Activated CD8-positive, alpha-beta memory T cell treated with anti-CD3 and anti-CD28 coated beads, Interleukin-2, amount 50 U/mL, for 1 hour (primary cell): ENCODE data around the gene GFRA4.

Source experiments
- DNase-seq: peaks from one replicate; pipeline ENCODE4 v3.0.0-alpha.2; 2020; ENCODE audit errors: extremely low read depth

The GFRA4 gene

DNA sequence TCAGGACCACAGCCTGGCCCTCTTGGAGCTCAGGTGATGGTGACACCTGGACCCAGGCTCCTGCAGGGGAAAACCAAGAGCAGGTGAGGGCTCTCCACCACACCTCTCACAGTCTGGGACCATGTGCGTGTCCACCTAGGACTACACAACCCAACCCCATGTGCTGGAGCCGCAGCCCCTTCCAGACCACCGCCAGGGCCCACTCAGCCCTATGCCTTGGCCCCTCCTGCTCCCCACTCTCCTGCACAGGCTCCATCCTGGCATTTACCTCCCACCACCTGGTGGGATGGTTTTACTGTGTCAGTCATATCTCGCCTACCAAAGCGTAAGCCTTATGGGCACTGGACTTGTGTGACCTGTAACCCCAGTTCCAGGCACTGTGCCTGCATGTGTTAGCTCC, 31.7 kb upstream of the GFRA4 start:
- no peak for DNase-seq

DNA sequence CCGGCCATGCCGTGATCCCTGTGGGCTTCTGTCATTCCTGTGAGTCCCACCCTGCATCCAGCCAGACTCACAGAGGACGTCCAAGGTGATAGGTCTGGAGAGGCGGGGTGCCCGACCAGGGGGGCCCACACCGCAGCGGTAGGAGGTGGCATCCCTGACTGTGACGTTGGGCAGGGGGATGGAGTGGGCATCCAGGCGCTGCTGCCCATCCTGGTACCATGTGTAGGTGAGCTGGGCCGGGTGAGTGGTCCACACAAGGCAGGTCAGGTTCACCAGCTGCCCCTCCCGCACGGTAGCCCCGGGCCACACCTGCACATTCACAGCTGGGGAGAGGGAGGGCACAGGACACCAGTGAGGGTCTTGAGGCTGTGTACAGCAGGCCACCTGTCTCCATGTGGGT, 30.2 kb upstream of the GFRA4 start:
- no peak for DNase-seq

DNA sequence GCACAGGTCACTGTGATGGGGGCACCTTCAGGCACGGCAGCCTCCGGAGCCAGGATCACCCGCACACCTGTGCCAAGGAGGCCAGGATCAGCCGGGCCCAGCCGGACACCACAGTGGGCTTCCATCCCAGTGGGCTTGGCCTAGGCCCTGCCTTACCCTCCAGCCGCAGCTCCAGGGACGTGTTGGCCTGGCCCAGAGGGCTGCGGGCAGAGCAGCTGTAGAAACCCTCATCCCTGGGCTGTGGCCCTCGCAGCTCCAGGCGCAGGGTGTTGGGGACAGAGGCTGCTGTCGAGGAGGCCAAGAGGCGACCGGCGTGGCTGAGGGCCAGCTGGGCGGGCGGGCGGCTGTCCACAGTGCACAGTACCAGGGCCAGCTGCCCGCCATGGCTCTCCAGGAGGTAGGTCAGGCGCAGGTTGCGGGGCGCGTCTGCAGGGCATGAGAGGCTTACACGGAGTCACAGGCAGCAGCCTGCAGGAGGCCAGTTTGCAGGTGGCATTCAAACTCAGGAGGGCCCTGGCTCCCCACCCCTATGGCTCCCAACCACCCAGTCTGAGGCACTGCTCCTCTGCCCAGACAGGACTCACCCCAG, 29.6 kb upstream of the GFRA4 start:
- DNase-seq = no peak

DNA sequence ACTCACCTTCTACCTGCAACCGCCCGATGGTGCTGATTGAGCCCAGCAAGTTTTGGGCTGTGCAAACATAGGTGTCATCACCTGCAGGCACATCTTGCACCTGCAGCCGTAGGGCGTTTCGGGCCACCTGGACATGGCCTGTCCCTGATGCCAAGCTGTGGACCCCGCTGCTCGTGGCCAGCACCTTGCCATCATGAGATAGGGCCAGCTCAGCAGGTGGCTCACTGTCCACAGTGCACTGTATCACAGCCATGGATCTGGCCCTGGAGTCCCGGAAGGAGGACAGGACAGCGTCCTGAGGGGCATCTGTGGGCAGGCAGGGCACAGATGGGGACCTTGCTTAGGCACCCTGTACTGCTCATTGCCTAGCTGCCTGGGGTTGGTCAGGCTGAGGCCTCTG, 28.7 kb upstream of the GFRA4 start:
- no peak for DNase-seq

DNA sequence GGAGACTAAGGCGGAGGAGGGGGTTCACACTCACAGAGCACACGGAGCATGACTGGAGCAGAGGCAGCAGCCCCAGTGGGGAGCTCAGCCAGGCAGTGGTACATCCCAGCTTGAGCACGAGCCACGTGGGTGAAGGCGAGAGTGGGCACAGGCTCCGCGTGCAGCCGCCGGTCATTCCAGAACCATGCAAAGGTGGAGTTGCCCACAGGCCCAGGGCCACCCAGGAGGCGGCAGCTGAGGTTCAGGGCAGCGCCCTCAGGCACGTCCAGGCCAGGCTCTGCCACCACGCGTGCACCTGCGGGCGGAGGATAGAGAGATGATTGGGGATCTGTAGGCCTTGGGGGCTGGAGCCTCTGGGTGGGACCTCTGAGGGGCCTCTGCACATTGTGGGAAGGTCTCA, 28.1 kb upstream of the GFRA4 start:
- DNase-seq = no peak

DNA sequence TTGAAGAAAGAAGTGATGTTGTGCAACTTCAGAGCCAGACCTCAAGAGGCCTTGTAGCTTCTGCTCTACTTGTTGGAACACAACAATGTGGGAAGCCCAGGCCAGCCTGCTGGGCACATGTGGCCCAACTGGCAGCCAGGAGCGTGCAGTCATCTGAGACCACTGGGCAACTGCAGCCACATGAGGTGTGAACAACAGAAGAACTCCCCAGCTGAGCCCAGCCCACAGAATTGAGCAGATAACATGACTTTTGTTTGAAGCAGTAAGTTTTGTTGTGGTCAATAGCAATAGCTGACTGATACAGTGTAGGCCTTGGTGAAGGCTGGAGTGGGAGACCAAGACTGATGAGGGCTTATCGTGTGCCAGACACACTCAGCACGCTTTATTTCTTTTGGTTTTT, 27.2 kb upstream of the GFRA4 start:
- DNase-seq = no peak

DNA sequence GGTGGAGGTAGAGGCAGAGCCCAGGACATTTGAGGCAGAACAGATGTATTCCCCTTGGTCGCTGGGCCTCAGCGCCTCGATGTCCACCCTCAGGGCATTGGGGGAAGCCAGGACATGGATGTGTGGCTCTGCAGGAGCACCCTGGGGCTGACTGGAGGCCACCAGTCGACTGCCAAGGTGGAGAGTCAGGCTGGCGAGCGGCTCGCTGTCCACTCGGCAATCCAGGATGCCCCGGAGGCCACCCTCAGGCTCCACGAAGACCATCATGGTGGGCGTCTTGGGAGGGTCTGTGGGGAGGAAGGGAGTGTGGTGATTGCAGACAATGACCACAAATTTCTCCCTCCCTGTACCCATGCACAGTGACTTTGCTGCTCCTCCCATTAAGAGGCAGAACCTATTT, 26.8 kb upstream of the GFRA4 start:
- no peak for DNase-seq

DNA sequence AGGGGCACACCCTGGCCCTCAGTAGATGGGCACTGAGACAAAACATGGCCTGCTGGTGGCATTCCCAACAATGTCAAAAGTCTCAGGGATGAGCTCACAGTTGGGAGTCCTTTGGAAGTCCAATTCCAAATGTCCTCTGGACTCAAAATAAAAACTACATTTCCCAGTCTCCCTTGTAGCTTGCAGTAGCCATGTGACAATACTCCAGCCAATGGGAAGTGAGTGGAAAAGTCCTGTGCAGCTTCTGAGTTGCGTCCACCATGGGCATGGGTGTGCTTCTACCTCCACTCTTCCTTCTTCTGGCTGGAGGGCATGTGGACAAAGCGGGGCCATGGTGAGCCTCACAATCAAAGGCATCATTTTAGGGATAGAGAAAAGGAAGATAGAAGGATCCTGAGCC, 24.5 kb upstream of the GFRA4 start:
- no peak for DNase-seq

DNA sequence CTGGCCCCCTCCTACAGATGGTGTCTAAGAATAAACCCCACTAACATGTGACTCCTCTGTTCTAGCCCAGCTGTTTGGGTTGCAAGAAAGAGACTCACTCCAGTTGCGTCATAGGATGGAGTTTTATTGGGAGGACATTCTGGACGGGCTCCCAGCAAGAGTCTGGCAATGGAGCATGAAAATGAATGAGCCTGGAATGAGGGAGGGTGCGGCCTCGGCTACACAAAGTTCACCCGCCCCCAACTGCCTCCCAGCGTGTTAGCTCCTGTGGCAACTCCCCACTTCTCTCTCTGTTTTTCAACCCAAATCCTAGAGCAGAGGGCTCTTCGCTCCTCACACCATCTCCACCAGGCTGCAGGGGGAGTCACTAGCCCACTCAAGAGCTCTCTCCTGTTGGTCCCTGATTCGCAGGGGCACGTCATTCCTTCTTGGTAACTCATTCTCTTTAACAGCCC, 23.7 kb upstream of the GFRA4 start:
- no peak for DNase-seq

DNA sequence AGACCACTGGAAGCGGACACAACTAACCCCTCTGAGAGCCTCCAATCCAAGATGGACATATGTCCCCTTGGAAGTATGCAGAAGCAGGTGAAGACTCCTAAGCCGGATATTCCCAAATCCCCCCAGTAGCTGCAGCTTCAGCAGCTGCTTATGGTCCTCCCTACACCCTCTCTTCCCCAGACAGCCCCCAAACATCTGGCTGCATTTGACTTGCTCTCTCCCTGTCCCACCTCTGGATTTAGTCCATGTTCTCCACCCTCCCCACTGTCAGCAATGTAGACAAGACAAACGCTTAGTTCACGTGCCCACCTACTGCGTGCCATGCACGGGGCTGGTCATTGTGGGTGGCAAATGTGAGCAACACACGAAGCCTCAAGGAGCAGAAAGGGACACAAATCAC, 23.2 kb upstream of the GFRA4 start:
- no peak for DNase-seq

DNA sequence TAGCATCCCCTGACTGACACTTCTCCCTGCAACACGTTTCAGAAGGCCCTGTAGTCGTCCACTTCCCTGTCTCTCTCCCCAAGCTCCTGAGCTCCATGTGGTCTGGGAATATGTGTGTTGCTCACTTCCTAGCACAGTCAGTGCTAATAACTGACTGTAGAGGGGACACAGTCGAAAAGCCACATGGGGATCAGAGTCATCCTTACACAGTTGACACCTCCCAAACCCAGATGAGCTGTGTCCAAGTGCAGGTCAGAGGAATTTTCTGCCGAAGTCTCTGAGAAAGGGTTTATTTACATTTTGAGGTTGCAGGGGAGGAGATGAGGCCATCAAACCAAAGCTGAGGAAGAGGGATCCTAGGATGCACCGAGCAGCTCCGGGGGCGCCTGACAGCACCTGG, 22.1 kb upstream of the GFRA4 start:
- no peak for DNase-seq

DNA sequence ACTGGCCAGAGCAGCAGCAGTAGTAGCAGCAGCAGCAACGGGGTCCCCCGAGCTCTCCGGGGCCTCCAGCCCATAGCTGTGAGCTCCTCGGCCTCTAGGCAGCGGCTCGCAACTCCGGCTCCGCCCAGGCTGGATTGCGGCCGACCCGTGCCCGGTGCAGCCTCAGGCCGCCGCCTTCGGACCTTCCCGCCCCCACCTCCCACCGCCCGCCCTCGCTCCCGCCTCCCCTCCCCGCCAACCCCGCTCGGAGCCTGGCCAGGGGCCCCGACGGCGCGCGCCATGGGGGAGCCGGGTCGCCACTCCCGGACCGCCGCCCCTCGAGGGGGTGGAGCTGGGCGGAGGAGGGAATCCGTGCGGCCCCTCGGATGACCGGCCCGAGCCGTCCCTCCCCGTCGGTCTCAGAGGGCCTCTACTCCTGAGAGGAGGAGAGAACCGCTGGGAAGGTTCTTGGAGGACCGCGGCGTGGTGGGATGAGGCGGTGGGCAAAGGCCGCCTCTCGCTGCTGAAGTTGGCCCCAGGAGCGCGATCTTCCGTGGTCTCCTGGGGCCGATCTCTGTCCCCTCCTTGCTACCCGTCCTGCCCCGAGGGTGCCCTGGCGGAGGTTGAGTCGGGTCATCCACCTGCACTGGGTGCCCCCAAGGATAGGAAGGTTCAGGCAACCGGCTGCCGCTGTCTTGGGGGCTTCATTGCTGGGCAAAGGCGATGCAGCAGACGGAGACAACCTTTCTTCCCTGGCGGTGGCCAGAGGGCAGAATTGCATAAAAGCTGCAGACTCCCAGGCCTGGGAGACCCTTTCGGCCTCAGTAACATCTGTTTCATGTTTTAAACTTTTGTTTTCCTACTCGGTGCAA, 19.0 kb upstream of the GFRA4 start, which contains the start of gene ADAM33:
Gene ADAM33, minus strand, starts transcription at position 80 of the 851 bp plus-strand sequence. Its CDS starts 6 bp downstream, at position 74.
- no peak for DNase-seq

DNA sequence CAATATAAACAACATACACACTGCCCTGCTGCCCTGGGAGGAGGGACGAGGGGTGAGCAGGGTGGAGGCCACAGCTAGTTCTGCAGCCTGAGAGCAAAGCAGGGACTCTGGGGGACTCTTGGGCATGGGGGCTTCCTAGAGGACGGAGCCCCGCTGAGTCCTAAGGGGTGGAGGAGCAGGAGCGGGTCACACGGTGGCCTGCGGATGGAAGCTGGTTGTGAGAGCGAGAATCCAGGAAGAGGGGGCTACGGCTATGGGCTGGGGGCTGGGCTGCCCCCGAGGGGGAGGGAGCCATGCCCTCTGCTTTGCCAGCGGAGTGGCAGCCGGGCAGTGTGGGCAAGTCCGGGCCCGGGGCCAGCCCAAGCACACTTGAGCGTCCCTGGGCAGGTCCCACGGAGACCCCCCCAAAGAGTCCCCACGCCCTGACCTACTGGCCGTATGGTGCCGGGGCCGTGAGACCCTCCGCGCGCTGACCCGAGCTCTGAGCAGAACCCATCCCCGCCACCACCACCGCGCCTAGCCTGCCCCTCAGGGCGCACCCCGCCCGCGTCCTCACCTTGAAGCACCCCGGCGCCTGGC, 18.2 kb upstream of the GFRA4 start:
- DNase-seq = no peak

DNA sequence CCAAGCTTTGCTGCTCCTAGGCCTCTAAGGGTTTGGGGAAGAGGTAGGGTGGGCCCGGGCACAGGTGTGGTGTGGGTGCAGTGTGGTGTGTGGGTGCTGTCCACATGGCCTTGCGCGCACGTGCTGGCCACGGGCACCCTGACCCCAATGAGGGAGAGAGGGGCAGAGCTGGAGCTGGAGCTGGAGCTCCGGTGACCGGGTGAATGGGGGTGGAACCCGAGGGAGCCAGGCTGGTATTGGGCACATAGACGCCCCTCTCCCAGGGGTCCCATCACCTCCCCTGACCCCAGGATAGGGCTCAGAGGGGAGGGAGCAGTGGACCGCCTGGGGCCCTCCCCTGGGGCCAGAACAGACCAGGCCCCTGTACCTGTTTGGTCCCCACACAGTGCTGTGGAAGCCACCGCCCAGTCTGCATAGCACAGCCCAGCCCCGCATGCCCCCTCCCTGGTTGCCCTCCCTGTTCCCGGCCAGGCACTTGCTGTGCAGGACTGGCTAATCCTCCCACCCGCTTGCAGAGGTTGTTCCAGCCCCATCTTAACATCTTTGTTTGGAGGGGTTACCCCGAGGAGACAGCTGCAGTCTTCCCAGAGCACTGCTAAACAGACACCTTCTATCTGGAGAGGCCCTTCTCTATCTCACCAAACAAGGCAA, 17.6 kb upstream of the GFRA4 start:
- DNase-seq = no peak

DNA sequence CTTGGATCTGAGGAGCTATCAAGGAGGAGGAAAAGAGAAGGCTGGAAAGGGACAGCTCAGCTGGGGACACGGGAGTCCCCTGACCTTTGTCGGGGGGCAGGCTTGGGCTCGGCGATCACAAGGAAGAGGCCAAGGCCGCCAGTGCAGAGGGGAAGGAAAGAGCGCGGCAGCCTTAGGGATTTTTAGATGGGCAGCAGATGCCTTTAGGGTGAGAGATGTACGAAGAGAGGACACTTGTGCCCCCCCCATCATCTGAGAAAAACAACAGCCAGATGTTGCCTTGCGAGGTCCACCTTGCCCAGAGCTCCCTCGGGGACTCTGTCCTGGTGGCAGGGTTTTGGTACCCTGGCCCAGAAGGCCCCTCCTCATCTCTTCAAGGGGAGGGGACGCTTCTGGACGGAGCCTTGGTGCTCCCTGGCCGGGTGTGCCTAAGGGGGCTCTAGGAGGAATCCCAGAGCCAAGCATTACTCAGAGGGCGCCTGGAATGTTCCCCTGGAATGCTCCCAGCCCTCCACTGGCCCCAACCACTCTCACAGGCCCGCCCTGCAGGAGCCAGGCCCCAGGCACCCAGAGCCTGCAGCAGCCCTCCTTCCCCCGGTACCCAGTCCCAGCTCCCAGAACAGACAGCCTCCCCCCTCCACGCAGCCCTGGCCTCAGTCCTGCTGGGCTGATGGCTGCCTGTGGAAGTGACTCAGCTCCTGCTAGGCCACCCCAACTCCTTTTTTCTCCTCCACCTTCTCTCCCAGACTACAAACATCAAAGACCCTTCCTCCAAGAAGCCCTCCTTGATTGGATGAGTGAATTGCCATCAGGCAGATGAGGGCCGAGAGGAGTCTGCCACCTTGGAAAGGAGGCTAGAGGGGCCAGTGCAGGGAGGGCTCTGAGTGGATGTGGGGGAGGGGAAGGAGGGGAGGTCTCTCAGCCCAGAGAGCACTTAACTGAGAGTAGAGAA, 16.8 kb upstream of the GFRA4 start:
- DNase-seq = no peak

DNA sequence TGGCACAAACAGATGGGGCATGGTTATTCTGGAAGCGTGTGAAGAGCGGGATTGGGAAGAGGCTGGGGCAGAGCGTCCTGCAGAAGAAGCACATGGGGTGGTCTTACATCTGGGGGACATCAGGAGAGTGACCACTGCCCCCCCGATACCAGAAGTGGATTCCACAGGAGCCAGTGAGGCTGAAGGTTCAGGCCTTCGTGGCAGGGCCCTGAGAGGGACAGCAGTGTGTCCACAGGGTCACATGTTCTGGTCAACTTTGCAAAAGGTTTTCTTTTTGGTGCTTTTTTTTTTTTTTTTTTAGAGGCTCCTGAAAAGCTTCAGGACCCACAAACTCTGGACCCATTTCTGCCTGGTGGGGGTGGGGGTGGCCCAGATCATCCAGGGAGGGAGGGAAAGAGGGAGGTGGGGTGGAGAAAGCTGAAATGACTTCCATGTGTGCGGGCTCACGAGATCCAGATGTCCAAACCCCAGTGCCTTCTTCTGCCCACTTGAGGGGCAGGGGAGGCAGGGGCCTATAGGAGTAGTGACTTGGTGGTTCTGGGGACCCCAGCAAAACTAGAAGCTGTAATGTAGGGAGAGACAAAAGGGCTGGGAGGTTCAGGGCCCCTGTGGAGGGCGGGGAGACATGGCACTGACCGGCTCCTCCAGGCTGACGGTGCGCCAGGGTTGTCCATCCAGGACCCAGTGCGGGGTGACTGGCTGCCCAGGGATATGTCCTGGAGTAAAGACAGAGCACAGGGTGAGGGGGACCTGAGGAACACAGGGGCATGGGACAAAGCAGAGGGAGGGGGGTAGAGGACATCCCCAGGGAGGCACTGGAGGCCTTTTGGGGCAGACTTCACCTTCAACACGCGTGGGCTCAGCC, 15.9 kb upstream of the GFRA4 start:
- no peak for DNase-seq

DNA sequence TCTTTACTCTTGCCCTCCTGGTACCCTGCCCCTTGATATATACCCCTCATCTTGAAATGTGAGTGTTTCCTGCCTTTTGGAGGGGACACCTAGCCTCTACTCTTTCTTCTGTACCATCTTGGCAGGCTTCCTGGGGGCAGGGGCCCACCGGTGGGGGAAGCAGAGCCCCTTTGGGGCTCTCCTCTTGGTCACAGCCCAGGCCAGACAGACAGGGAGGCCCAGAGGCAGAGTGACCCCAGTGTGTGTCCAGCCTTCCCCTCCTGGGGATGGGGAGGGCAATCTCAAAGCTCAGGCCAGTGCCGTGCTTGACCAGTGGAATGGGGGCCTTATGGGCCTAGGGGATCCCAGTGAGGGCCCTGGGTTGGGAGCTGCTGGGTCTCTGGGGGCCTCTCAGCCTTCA, 15.0 kb upstream of the GFRA4 start:
- no peak for DNase-seq

DNA sequence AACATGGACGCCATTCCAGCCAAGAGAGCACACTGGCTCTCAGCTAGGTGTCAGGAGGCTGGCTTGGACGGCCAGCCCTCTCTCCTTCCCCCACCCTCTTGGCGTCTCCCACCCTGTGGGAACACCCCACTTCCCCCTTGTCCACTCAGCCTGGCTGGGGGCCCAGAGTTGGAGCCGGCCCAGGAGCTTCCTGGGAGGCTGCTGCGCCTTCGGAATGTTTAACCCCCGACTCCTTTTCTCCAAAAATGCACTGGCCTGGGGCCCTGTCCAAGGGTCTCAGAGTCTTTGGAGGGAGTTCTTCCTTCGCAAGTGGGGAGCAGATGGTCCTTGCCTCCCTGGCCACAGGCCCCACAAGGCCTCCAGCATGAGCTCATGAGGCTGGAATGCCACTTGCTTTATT, 14.5 kb upstream of the GFRA4 start:
- DNase-seq = no peak

DNA sequence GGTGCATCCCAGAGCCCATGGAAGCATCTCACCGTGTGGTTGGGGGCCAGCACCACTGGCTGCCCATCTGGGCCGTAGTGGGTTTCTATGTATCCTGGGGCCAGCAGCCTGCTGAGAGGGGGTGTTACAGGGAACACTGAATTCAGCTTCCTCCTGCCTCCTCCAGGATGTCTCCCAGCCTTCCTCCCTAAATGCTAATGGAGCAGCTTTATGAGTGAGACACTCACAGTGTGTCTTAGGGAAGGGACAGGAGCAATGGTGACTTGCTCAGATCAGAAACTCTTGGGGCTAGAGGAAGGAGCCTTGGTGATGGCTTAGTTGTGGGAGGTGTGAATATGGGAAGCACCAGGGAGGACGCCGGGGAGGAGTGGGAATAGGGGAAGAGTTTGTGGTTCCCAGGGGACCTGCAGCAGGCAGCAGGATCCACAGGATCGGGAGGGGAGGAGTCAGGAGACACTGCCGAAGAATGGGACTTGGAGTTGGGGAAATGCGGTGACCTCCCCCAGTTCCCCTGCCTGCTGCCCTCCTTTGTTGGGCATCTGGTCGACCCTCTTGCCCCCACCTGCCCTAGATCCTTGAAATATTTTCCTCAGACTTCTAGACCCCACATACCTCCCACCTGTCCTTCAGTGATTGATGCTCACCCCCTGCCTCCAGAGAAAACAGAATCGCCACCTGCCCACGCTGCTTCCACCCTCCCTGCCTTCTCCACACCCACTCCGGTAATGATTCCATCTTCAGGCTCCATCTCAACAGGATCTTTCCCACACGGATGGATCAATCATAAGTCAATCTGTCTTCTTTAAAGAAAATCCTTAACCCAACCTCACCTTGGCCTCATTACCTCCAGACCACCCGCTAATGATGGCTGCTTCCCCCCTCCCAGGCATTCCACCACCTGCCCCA, 12.0 kb upstream of the GFRA4 start:
- DNase-seq = no peak
